Measurements from ENCODE around the gene SRSF2.

DNA sequence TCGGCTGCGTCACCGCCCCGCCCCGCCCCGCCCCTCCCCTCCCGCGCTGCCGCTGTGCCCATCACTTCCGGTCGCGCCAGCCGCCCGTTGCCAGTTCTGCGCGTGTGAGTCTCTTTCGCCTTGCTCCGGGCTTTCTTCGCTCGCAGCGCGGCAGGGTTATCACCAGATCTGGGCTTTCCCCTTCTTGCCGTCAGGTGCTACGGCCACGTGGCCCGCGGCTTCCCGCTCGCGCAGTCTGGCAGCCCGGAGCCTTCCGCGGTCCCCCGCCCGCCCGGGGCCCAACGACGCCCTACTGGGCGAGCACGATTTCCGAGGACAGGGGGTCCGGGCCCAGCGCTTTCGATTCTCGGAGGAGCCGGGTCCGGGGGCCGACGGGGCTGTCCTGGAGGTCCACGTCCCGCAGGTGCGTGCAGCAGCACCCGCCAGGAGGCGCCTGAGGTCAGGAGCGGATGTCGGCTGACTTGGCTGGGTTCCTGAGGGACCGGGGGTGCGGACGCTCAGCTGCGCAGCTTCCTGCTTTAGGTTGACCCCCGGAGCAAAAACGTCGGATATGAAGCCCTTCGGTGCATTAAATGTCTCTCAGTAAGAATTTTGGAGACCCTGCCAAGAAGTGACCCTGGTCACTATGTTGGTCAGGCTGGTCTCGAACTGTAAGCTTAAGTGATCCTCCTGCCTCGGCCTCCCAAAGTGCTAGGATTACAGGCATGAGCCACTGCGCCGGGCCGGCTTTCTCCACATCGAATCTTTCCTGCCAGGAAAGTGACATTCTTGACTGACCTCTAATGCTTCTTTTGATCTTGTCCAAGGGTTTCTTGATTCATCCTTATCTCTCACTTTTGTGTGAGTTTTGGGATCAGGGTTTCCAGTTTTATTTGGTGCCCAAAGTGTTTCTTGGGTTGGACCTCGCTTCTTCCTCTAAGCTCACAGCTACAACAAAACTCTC is 10.1 kb downstream of the SRSF2 start, which contains the start of gene METTL23:
- TF ChIP-seq CSDC2 (CRISPR knock-in tag; IDR thresholded peaks at IDR 0.05) (no peak), OSR1 (CRISPR knock-in tag; IDR thresholded peaks at IDR 0.05) (no peak)
